Smooth muscle cell (in vitro differentiated cells): Measurements from ENCODE around the gene NTN1. TPM values are rescaled to one million over a fixed set of nuclear protein-coding genes. Genes with fewer than 3 reads are reported as not detected.

Source experiments
- DNase-seq: peaks from one replicate; lab custom pipeline; 2025; ENCODE audit not compliant: unreplicated experiment; lab: John Stamatoyannopoulos, UW
- H2AFZ ChIP-seq: fragments of 200-600 bp; sonication (generic); 2 replicates; pipeline ENCODE4 v1.6.0; 2016; ENCODE audit warnings: antibody characterized with exemption, low read depth, mild to moderate bottlenecking
- H3F3A ChIP-seq: fragments of 200-600 bp; sonication (generic); 2 replicates; pipeline ENCODE4 v1.6.0; 2017; ENCODE audit warnings: antibody characterized with exemption, low read depth
- H3K27ac ChIP-seq: fragments of 200-600 bp; sonication (generic); 2 replicates; pipeline ENCODE4 v1.5.1; 2016; ENCODE audit warnings: low read depth, mild to moderate bottlenecking
- H3K27me3 ChIP-seq: fragments of 200-600 bp; sonication (generic); 2 replicates; pipeline ENCODE4 v1.6.1; 2016; ENCODE audit warnings: low read depth, mild to moderate bottlenecking
- H3K36me3 ChIP-seq: fragments of 200-600 bp; sonication (generic); 2 replicates; pipeline ENCODE4 v1.5.1; 2016; ENCODE audit warnings: low read depth
- H3K4me1 ChIP-seq: fragments of 200-600 bp; sonication (generic); 2 replicates; pipeline ENCODE4 v1.5.1; 2016; ENCODE audit warnings: low read depth
- H3K4me2 ChIP-seq: fragments of 200-600 bp; sonication (generic); 2 replicates; pipeline ENCODE4 v1.6.0; 2016; ENCODE audit warnings: mild to moderate bottlenecking
- H3K4me3 ChIP-seq: fragments of 200-600 bp; sonication (generic); 2 replicates; pipeline ENCODE4 v1.5.1; 2016; ENCODE audit warnings: mild to moderate bottlenecking
- H3K79me2 ChIP-seq: fragments of 200-600 bp; sonication (generic); 2 replicates; pipeline ENCODE4 v1.6.0; 2016; ENCODE audit warnings: low read depth, mild to moderate bottlenecking
- H3K9ac ChIP-seq: fragments of 200-600 bp; sonication (generic); 2 replicates; pipeline ENCODE4 v1.6.0; 2016; ENCODE audit warnings: low read depth
- H3K9me3 ChIP-seq: fragments of 200-600 bp; sonication (generic); replicated peaks from 2 replicates; pipeline ENCODE4 v1.5.1; 2016; ENCODE audit warnings: low read depth
- H4K20me1 ChIP-seq: fragments of 200-600 bp; sonication (generic); 2 replicates; pipeline ENCODE4 v1.6.0; 2016; ENCODE audit warnings: low read depth
- WGBS: methylation state at CpG from one replicate; pipeline ENCODE4 v1.1.7; 2016; ENCODE audit warnings: low lambda C conversion rate; 5-methylcytosine and 5-hydroxymethylcytosine counted together
- polyA plus RNA-seq: library from polyadenylated mRNA; unstranded; fragments of >200 nt; fragmentation: Nextera tagmentation; extraction: Ambion mirVana; gene quantifications from 2 replicates; pipeline ENCODE4 v1.2.1, GENCODE V29; 2016
- total RNA-seq: library from RNA; depleted of rRNA; stranded (reverse); fragments of >200 nt; gene quantifications from 2 replicates; pipeline ENCODE4 v1.2.3, GENCODE V29; 2014
- TF ChIP-seq, protein P1 (sequence below): fragments of 200-600 bp; sonication (generic); IDR thresholded peaks from 2 replicates; pipeline ENCODE4 v1.5.1; 2017; ENCODE audit warnings: borderline replicate concordance, mild to moderate bottlenecking, antibody characterized with exemption; ENCODE audit not compliant: insufficient read depth, poor library complexity, severe bottlenecking

NTN1 gene
- total and polyA plus RNA-seq, 2 experiments from 2014 or later = 0.07 to 0.72 TPM

DNA sequence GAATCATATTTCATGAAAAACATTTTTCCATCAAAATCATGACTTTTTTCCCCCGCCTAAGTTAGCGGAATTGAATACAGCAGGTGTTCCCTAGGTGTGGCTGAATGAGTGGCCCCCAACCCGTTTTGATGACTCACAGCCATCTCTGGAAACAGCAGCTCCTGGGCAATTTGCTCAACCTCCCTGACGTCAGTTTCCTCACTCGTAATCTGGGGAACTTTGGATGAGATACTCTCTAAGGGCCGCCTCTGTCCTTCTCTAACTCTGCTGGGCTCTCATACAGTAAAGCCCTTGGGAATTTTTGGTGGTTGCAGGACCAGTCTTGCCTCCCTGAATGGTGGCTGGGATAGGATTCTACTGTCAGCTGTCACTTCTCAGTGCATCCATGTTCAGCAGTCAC lies 11.6 kb upstream of the NTN1 start:
- no peak for DNase-seq
- H4K20me1 ChIP-seq = no peaks in the 10 kb centered on the region
- no peaks in the 10 kb centered on the region for H3K36me3 ChIP-seq
- no peak overlapping the region for H3K4me3 ChIP-seq
- no peak overlapping the region for H3K9ac ChIP-seq
- H3F3A ChIP-seq = no peaks in the 10 kb centered on the region
- H3K27me3 ChIP-seq = peaks cover 80% of the 10 kb centered on the region
- 51% methylated on average over 6 of the region's 6 CpGs for WGBS
- H2AFZ ChIP-seq = no peak overlapping the region
- H3K4me2 ChIP-seq = no peak overlapping the region
- TF ChIP-seq, protein P1, sequence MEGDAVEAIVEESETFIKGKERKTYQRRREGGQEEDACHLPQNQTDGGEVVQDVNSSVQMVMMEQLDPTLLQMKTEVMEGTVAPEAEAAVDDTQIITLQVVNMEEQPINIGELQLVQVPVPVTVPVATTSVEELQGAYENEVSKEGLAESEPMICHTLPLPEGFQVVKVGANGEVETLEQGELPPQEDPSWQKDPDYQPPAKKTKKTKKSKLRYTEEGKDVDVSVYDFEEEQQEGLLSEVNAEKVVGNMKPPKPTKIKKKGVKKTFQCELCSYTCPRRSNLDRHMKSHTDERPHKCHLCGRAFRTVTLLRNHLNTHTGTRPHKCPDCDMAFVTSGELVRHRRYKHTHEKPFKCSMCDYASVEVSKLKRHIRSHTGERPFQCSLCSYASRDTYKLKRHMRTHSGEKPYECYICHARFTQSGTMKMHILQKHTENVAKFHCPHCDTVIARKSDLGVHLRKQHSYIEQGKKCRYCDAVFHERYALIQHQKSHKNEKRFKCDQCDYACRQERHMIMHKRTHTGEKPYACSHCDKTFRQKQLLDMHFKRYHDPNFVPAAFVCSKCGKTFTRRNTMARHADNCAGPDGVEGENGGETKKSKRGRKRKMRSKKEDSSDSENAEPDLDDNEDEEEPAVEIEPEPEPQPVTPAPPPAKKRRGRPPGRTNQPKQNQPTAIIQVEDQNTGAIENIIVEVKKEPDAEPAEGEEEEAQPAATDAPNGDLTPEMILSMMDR = no peak
- H3K27ac ChIP-seq = no peak overlapping the region
- H3K79me2 ChIP-seq = no peaks in the 10 kb centered on the region
- H3K4me1 ChIP-seq = no peaks in the 10 kb centered on the region
- no peaks in the 10 kb centered on the region for H3K9me3 ChIP-seq

DNA sequence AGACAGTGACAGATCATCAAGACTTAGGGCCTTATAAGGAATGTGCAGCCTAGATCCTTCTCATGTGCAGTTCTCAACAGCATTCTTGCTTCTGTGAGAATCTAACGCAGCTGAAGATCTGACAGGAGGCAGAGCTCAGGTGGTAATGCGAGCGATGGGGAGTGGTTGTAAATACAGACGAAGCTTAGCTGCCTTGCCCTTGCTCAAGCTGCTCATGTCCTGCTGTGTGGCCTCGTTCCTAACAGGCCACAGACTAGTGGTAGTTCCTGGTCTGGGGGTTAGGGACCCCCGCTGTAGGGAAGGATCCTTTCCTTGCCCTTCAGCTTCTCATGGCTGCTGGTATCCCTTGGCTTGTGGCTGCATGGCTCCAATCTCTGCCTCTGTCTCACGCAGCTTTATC lies 10.3 kb upstream of the NTN1 start:
- Histone ChIP-seq H3K79me2 (no peaks in the 10 kb centered on the region), H3K36me3 (no peaks in the 10 kb centered on the region), H3K27ac (no peak overlapping the region), H3K4me3 (no peak overlapping the region), H3K4me1 (no peaks in the 10 kb centered on the region), H2AFZ (no peak overlapping the region), H4K20me1 (no peaks in the 10 kb centered on the region), H3F3A (no peaks in the 10 kb centered on the region), H3K4me2 (no peak overlapping the region), H3K9ac (no peak overlapping the region), H3K27me3 (peaks cover 80% of the 10 kb centered on the region), H3K9me3 (no peaks in the 10 kb centered on the region)
- TF ChIP-seq, protein P1 = no peak
- no peak for DNase-seq
- WGBS = 82% methylated on average over 7 of the region's 7 CpGs

- no peak for DNase-seq
- Histone ChIP-seq H3K27ac (no peak overlapping the region), H3K9me3 (no peaks in the 10 kb centered on the region), H3K36me3 (no peaks in the 10 kb centered on the region), H3K27me3 (peaks cover 80% of the 10 kb centered on the region), H3K4me1 (no peaks in the 10 kb centered on the region), H3K4me2 (no peak overlapping the region), H4K20me1 (no peaks in the 10 kb centered on the region), H3K79me2 (no peaks in the 10 kb centered on the region), H3K9ac (no peak overlapping the region), H3F3A (no peaks in the 10 kb centered on the region), H2AFZ (no peak overlapping the region), H3K4me3 (no peak overlapping the region)
- TF ChIP-seq, protein P1 = no peak
- 30% methylated on average over 3 of the region's 3 CpGs for WGBS
These were observed 4.3 kb upstream of the NTN1 start for GRCh38 chr17:9016941-9017552.

DNA sequence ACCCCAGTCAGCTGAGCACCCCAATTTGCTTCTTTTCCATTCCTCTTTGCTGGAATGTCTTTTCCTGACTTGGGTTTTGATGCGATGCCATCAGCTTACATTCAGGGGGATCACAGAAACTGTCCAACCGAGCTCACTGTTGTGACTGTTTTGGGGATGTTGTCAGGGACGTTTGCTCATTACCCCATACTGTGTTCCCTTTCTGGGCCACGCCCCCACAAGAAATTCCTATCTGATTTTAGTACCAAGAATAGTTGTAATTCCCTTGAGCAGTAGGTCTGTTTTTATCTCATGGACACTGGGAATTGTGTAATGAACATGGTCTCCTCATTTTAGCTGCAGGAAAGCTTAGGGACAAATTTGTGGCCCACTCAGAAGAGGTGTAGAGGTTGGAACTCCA lies 2.6 kb upstream of the NTN1 start:
- Histone ChIP-seq H3F3A (no peaks in the 10 kb centered on the region), H3K79me2 (no peaks in the 10 kb centered on the region), H3K27ac (no peak overlapping the region), H4K20me1 (peaks cover 5% of the 10 kb centered on the region), H3K9me3 (no peaks in the 10 kb centered on the region), H3K36me3 (no peaks in the 10 kb centered on the region), H2AFZ (no peak overlapping the region), H3K4me1 (peaks cover 4% of the 10 kb centered on the region), H3K9ac (no peak overlapping the region), H3K4me3 (no peak overlapping the region), H3K4me2 (no peak overlapping the region), H3K27me3 (peaks cover 93% of the 10 kb centered on the region)
- 78% methylated on average over 4 of the region's 4 CpGs for WGBS
- no peak for DNase-seq
- TF ChIP-seq, protein P1 = no peak
